Smooth muscle cell (in vitro differentiated cells): ENCODE data around the gene PNPLA5. TPM values are rescaled to one million over a fixed set of nuclear protein-coding genes. Genes with fewer than 3 reads are reported as not detected.
A peak's percentile ranks its signal among the peaks of the same experiment; 100 is the strongest.

Experiments
- DNase-seq: peaks from one replicate; lab custom pipeline; 2025; ENCODE audit not compliant: unreplicated experiment; lab: John Stamatoyannopoulos, UW
- H2AFZ ChIP-seq: fragments of 200-600 bp; sonication (generic); 2 replicates; pipeline ENCODE4 v1.6.0; 2016; ENCODE audit warnings: antibody characterized with exemption, low read depth, mild to moderate bottlenecking
- H3F3A ChIP-seq: fragments of 200-600 bp; sonication (generic); 2 replicates; pipeline ENCODE4 v1.6.0; 2017; ENCODE audit warnings: antibody characterized with exemption, low read depth
- H3K27ac ChIP-seq: fragments of 200-600 bp; sonication (generic); 2 replicates; pipeline ENCODE4 v1.5.1; 2016; ENCODE audit warnings: low read depth, mild to moderate bottlenecking
- H3K27me3 ChIP-seq: fragments of 200-600 bp; sonication (generic); 2 replicates; pipeline ENCODE4 v1.6.1; 2016; ENCODE audit warnings: low read depth, mild to moderate bottlenecking
- H3K36me3 ChIP-seq: fragments of 200-600 bp; sonication (generic); 2 replicates; pipeline ENCODE4 v1.5.1; 2016; ENCODE audit warnings: low read depth
- H3K4me1 ChIP-seq: fragments of 200-600 bp; sonication (generic); 2 replicates; pipeline ENCODE4 v1.5.1; 2016; ENCODE audit warnings: low read depth
- H3K4me2 ChIP-seq: fragments of 200-600 bp; sonication (generic); 2 replicates; pipeline ENCODE4 v1.6.0; 2016; ENCODE audit warnings: mild to moderate bottlenecking
- H3K4me3 ChIP-seq: fragments of 200-600 bp; sonication (generic); 2 replicates; pipeline ENCODE4 v1.5.1; 2016; ENCODE audit warnings: mild to moderate bottlenecking
- H3K79me2 ChIP-seq: fragments of 200-600 bp; sonication (generic); 2 replicates; pipeline ENCODE4 v1.6.0; 2016; ENCODE audit warnings: low read depth, mild to moderate bottlenecking
- H3K9ac ChIP-seq: fragments of 200-600 bp; sonication (generic); 2 replicates; pipeline ENCODE4 v1.6.0; 2016; ENCODE audit warnings: low read depth
- H3K9me3 ChIP-seq: fragments of 200-600 bp; sonication (generic); replicated peaks from 2 replicates; pipeline ENCODE4 v1.5.1; 2016; ENCODE audit warnings: low read depth
- H4K20me1 ChIP-seq: fragments of 200-600 bp; sonication (generic); 2 replicates; pipeline ENCODE4 v1.6.0; 2016; ENCODE audit warnings: low read depth
- CTCF ChIP-seq: fragments of 200-600 bp; sonication (generic); IDR thresholded peaks from 2 replicates; pipeline ENCODE4 v1.5.1; 2017; ENCODE audit warnings: borderline replicate concordance, mild to moderate bottlenecking, antibody characterized with exemption; ENCODE audit not compliant: insufficient read depth, poor library complexity, severe bottlenecking
- WGBS: methylation state at CpG from one replicate; pipeline ENCODE4 v1.1.7; 2016; ENCODE audit warnings: low lambda C conversion rate; 5-methylcytosine and 5-hydroxymethylcytosine counted together
- polyA plus RNA-seq: library from polyadenylated mRNA; unstranded; fragments of >200 nt; fragmentation: Nextera tagmentation; extraction: Ambion mirVana; gene quantifications from 2 replicates; pipeline ENCODE4 v1.2.1, GENCODE V29; 2016
- total RNA-seq: library from RNA; depleted of rRNA; stranded (reverse); fragments of >200 nt; gene quantifications from 2 replicates; pipeline ENCODE4 v1.2.3, GENCODE V29; 2014

The PNPLA5 gene
- total and polyA plus RNA-seq, 2 experiments from 2014 or later = not detected

GRCh38 chr22:43883719-43884415, 7.9 kb downstream of the PNPLA5 start:
- 91% methylated on average over 15 of the region's 17 CpGs for WGBS
- no peaks in the 10 kb centered on the region for H3K4me1 ChIP-seq
- peaks cover 17% of the 10 kb centered on the region for H3K27me3 ChIP-seq
- no peaks in the 10 kb centered on the region for H3F3A ChIP-seq
- H3K27ac ChIP-seq = no peak overlapping the region
- H3K9ac ChIP-seq = no peak overlapping the region
- no peaks in the 10 kb centered on the region for H4K20me1 ChIP-seq
- no peak for TF ChIP-seq CTCF
- H3K4me2 ChIP-seq = no peak overlapping the region
- DNase-seq = no peak
- H3K9me3 ChIP-seq = no peaks in the 10 kb centered on the region
- no peak overlapping the region for H2AFZ ChIP-seq
- H3K4me3 ChIP-seq = no peak overlapping the region
- no peaks in the 10 kb centered on the region for H3K79me2 ChIP-seq
- no peaks in the 10 kb centered on the region for H3K36me3 ChIP-seq

DNA sequence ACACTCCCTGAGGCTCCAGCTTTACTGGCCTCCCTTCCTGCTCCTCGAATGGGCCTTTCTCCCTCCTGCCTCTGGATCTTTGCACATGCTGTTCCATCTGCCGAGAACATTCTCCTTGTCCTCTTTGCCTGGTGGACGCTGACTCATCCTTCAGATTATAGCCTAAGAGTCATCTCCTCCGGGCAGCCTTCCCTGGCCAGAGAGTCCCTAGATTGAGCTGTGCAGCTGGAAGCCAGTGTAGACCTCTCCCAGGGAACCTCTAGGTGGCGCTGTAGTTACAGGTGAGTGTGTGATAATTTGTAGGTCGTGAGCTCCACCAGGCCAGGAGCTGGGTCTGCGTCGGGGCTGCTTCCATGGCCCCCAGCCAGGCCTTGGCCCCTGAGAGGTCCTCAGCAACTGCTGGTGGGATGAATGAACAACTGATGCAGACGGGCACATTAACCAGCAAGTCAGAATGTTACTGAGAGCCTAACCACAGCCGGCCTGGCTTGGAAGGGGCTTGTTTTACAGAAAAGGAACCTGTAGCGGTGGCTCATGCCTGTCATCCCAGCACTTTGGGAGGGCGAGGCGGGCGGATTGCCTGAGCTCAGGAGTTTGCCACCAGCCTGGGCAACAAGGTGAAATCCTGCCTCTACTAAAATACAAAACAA, 8.7 kb downstream of the PNPLA5 start:
- no peak for DNase-seq
- WGBS = 48% methylated on average over 14 of the region's 14 CpGs

GRCh38 chr22:43882122-43882767, 9.6 kb downstream of the PNPLA5 start:
- H3K4me3 ChIP-seq = no peak overlapping the region
- no peaks in the 10 kb centered on the region for H3K79me2 ChIP-seq
- TF ChIP-seq CTCF = no peak
- no peaks in the 10 kb centered on the region for H3K9me3 ChIP-seq
- no peaks in the 10 kb centered on the region for H3K4me1 ChIP-seq
- H3K27me3 ChIP-seq = peaks cover 8% of the 10 kb centered on the region
- no peak overlapping the region for H3K27ac ChIP-seq
- 95% methylated on average over 9 of the region's 9 CpGs for WGBS
- H4K20me1 ChIP-seq = no peaks in the 10 kb centered on the region
- no peak overlapping the region for H3K9ac ChIP-seq
- H3F3A ChIP-seq = no peaks in the 10 kb centered on the region
- DNase-seq = no peak
- no peak overlapping the region for H3K4me2 ChIP-seq
- H3K36me3 ChIP-seq = no peaks in the 10 kb centered on the region
- H2AFZ ChIP-seq = no peak overlapping the region

More for the DNA sequence above, 8.7 kb downstream of the PNPLA5 start:
- Histone ChIP-seq H2AFZ (no peak overlapping the region), H3K79me2 (no peaks in the 10 kb centered on the region), H3K9ac (no peak overlapping the region), H3K27ac (no peak overlapping the region), H3K4me2 (no peak overlapping the region), H3K4me1 (no peaks in the 10 kb centered on the region), H3K36me3 (no peaks in the 10 kb centered on the region), H3K9me3 (no peaks in the 10 kb centered on the region), H3F3A (no peaks in the 10 kb centered on the region), H3K27me3 (peaks cover 14% of the 10 kb centered on the region), H4K20me1 (no peaks in the 10 kb centered on the region), H3K4me3 (no peak overlapping the region)
- peak; percentile 57 for TF ChIP-seq CTCF
